COR-L47 (cell line): ENCODE measurements around the gene RTL1.

Experiments
- DNase-seq: peaks from one replicate; lab custom pipeline; 2025; lab: John Stamatoyannopoulos, UW

Gene RTL1

GRCh38 chr14:100832311-100832960 lies 71.1 kb downstream of the RTL1 start:
- DNase-seq = no peak

DNA sequence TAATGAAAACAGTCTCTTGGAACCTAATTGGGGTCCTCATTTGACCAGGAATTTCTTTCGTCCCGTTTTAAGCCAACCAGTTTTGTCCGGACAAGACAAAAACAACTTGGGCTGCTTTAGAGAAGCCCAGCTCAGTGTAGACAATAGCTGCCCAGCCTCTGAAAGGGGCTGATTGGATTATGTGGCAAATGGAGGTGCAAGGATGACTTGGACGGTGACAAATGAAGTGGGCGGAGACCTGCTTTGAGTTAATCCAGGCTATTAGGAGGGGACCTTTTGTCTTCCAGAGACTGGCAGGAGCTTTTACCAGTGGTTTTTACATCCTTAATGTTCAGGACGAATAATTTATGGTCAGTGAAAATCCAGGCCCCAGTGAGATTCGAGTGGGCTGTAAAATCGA lies 72.8 kb downstream of the RTL1 start:
- DNase-seq = no peak
